HEK293T (cell line): Measurements from ENCODE around the gene MLF2.

Experiments
- ARNT ChIP-seq: fragments of 450-650 bp; IDR thresholded peaks from 2 replicates; pipeline ENCODE4 v1.6.1; 2017; ENCODE audit warnings: mild to moderate bottlenecking
- BHLHE40 ChIP-seq: fragments of 450-650 bp; IDR thresholded peaks from 2 replicates; pipeline ENCODE4 v1.6.1; 2016; ENCODE audit warnings: mild to moderate bottlenecking, moderate library complexity, borderline replicate concordance
- CTBP1 ChIP-seq: fragments of 450-650 bp; IDR thresholded peaks from 2 replicates; pipeline ENCODE4 v1.6.1; 2016; ENCODE audit warnings: borderline replicate concordance
- ELF4 ChIP-seq: fragments of 450-650 bp; IDR thresholded peaks from 2 replicates; pipeline ENCODE4 v1.6.1; 2017; ENCODE audit warnings: antibody characterized with exemption
- FOXK2 ChIP-seq: fragments of 450-650 bp; IDR thresholded peaks from 2 replicates; pipeline ENCODE4 v1.6.1; 2016; ENCODE audit warnings: mild to moderate bottlenecking
- FOXM1 ChIP-seq: fragments of 450-650 bp; IDR thresholded peaks from 2 replicates; pipeline ENCODE4 v1.6.1; 2017; ENCODE audit warnings: mild to moderate bottlenecking, borderline replicate concordance
- HDGF ChIP-seq: fragments of 450-650 bp; IDR thresholded peaks from 2 replicates; pipeline ENCODE4 v1.6.1; 2017; ENCODE audit warnings: antibody characterized with exemption, borderline replicate concordance
- LEF1 ChIP-seq: fragments of 450-650 bp; IDR thresholded peaks from 2 replicates; pipeline ENCODE4 v1.6.1; 2017; ENCODE audit warnings: mild to moderate bottlenecking, borderline replicate concordance
- PKNOX1 ChIP-seq: fragments of 450-650 bp; IDR thresholded peaks from 2 replicates; pipeline ENCODE4 v1.6.1; 2016
- SP1 ChIP-seq: fragments of 450-650 bp; IDR thresholded peaks from 2 replicates; pipeline ENCODE4 v1.6.1; 2017
- SUZ12 ChIP-seq: fragments of 450-650 bp; IDR thresholded peaks from 2 replicates; pipeline ENCODE4 v1.6.1; 2016; ENCODE audit warnings: mild to moderate bottlenecking
- TARDBP ChIP-seq: fragments of 450-650 bp; IDR thresholded peaks from 2 replicates; pipeline ENCODE4 v1.6.1; 2016
- ZNF384 ChIP-seq: fragments of 450-650 bp; IDR thresholded peaks from 2 replicates; pipeline ENCODE4 v1.6.1; 2016

GRCh38 chr12:6783828-6784227, 30.9 kb upstream of the MLF2 start:
- TF ChIP-seq ZNF384 (no peak), FOXM1 (no peak), ELF4 (no peak), TARDBP (no peak), HDGF (no peak), SUZ12 (no peak), BHLHE40 (no peak), LEF1 (no peak), CTBP1 (no peak), FOXK2 (no peak), ARNT (no peak), SP1 (no peak), PKNOX1 (no peak)
